ENCODE results near the gene ZNF385B. TPM values are rescaled to one million over a fixed set of nuclear protein-coding genes. Genes with fewer than 3 reads are reported as not detected.

The ZNF385B gene
- total RNA-seq, 1 donor from 2014 or later: not detected

DNA sequence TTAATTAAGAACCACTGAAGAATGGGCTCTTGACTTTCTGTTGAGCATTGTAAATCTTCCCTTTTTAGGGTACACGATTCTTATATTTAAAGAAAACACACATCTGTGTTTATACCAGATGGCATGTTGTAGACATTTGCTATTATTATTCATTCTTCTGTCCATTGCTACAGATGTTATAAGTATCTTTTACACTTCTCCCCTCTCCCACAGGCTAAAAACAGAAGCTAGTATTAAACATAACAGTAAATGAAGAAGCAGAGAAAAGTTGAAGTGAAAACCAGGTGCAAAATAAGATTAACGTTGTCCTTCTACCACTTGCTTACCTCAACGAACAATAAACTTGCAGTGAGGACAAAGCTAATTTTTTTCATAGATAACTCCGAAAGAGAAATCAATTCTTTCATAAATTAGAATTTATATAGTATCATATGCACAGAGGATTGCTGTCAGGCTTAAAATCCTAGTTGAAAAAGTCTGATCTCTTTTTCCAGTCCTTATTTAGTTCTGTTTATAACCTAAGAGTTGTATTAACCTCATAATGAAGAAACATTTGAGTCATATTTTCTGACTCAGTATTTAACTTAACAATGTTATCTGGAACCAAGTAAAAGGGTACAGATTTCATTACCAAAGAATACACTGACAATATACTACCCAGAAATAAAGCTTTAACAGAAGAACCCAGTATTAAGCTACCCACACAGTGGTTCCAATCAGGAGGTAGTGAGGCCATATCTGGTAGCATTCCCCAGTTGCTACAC is 16.4 kb upstream of the ZNF385B start:
- Mint-ChIP-seq H3K4me1 (ENCODE audit: low read depth) (no peaks in the 10 kb centered on the region), H3K4me3 (no peak overlapping the region), H3K9me3 (no peaks in the 10 kb centered on the region), H3K27me3 (ENCODE audit: insufficient read depth) (peaks cover 6% of the 10 kb centered on the region), H3K27ac (no peak overlapping the region), H3K36me3 (ENCODE audit: low read depth) (no peaks in the 10 kb centered on the region)
- no peak for DNase-seq (ENCODE audit: low spot score)
- intact Hi-C loops (cut with micrococcal nuclease): no loop called here

DNA sequence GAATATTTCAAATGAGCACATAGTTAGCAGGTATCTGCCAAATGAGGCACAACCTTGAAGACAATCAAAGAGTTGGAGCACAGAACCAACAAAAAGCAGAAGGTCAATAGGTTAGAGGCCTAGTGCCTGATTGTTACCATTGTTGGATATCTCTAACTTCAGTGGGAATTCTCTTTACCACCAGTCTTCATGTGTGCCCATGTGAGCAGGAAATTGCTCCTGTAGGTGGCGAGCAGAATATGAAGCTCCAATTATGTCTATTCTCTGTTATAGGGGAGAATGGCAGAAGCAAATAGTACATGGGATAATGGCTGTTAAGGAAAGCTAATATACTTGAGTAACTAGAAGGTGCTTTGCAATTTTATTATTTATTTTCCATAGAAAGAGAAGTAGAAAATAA is 14.9 kb upstream of the ZNF385B start:
- DNase-seq (ENCODE audit: low spot score): no peak
- intact Hi-C loops (cut with micrococcal nuclease): no loop called here
- no peaks in the 10 kb centered on the region for H3K4me1 Mint-ChIP-seq (ENCODE audit: low read depth)
- H3K27me3 Mint-ChIP-seq (ENCODE audit: insufficient read depth): peaks cover 6% of the 10 kb centered on the region
- no peak overlapping the region for H3K4me3 Mint-ChIP-seq
- H3K9me3 Mint-ChIP-seq: no peaks in the 10 kb centered on the region
- H3K36me3 Mint-ChIP-seq (ENCODE audit: low read depth): no peaks in the 10 kb centered on the region
- no peak overlapping the region for H3K27ac Mint-ChIP-seq

DNA sequence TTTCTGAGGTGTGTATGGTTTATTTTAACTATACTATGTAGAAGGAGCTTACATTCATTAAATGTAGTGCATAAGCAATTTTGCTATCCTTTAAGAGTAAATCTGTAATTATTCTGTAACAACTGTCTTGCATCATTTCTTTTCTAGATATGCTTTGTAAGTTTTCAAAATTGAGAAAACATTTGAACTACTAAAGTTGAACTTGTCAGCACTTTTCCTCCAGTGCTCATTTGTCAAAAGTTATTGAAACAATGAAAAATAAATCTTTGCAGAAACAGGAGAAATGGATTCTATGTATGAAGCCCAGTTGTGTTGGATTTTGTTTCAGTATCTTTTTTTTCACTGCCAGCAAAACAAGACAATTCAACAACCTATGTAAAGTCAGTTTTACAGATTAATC is 14.5 kb upstream of the ZNF385B start:
- Mint-ChIP-seq H3K27ac (no peak overlapping the region), H3K4me3 (no peak overlapping the region), H3K9me3 (no peaks in the 10 kb centered on the region), H3K36me3 (ENCODE audit: low read depth) (no peaks in the 10 kb centered on the region), H3K27me3 (ENCODE audit: insufficient read depth) (peaks cover 8% of the 10 kb centered on the region), H3K4me1 (ENCODE audit: low read depth) (no peaks in the 10 kb centered on the region)
- DNase-seq (ENCODE audit: low spot score): no peak
- intact Hi-C loops (cut with micrococcal nuclease): no loop called here

DNA sequence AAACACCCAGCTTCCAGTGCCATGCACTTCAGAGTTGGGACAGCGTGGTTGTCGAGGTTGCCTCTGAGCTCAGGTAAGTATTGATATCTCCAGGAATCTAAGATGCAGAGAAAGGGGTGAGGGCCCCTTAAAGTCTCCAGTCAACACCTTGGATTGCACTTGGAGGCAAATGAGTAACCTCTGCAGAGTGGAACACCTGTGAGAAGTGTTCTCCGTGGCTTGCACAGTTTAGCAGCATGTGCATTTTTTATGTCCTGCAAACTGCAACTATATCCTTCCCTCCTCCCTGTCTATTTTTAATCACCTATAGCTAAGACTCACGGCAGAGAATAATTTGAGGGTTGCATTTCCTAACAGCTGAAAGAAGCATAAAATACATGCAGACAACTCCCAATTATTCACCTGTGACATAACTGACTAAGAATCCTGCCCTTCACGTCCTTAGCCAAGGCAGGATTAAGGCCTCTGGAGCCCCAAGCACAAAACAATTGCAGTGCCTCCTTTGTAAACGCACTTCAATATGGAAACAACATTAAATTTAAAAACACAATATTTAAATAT is 1.6 kb upstream of the ZNF385B start:
- H3K4me3 Mint-ChIP-seq: no peak overlapping the region

DNA sequence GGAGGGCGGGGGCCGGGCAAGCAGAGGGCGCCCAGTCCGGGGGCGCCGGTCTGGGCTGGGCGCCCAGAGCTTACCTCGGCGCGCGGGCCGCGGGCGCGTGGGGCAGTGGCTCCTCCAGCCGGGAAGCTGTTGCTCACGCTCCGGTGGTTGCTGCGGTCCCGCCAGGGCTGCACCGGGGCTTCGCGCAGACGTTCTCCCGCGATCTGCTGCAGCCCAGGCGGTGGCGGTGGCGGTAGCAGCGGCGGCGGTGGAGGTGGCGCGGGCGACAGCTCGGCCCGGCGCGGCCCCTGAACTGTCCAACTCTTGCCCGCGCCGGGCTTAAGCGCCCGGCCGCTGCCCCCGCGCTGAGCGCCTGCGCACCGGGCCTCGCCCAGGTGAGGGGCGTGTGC is 391 bp downstream of the ZNF385B start:
- intact Hi-C loops (cut with micrococcal nuclease): no loop called here
- DNase-seq (ENCODE audit: low spot score): no peak

More for the DNA sequence above, 1.6 kb upstream of the ZNF385B start:
- intact Hi-C loops (cut with micrococcal nuclease): no loop called here
- DNase-seq (ENCODE audit: low spot score): no peak
- H3K27me3 Mint-ChIP-seq (ENCODE audit: insufficient read depth): peaks cover 58% of the 10 kb centered on the region
- no peaks in the 10 kb centered on the region for H3K36me3 Mint-ChIP-seq (ENCODE audit: low read depth)
- no peak overlapping the region for H3K27ac Mint-ChIP-seq
- peaks cover 15% of the 10 kb centered on the region for H3K4me1 Mint-ChIP-seq (ENCODE audit: low read depth)
- no peaks in the 10 kb centered on the region for H3K9me3 Mint-ChIP-seq

DNA sequence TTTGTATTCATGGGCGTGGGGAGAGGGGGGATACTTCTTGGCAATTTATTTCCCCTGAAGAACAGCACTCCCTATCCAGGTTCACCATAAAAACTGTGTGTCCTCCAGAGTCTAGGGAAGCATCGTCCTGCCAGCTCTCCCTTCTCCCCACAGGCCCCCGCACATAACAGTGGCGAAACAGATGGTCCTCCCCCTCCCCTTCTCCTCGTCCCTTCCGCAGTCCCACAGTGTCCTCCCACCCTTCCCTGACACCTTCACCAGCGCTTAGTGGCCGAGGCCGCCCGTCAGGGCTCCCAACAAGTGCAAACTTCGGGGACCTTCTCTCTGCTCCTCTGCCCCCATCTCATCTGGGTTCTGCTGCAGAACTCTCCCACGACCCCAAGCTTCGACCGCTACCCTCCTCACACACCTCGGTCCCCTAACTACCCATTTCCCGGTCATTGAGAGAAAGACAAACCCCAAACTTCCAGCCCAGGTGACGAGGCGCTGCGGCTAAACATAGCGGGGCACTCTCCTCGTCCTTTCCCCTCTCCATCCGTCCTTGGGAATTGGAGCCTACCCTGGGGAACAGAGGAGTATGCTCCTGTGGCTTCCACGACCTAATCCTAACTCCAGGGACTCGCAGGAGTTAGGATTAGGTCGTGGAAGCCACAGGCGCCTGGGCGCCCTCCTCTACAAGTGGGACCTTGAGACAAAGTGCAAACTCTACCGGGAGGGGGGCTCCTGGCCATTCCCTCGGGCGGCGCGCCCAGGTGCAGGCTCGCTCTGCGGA is 971 bp downstream of the ZNF385B start:
- Mint-ChIP-seq H3K9me3 (no peaks in the 10 kb centered on the region), H3K36me3 (ENCODE audit: low read depth) (no peaks in the 10 kb centered on the region), H3K27me3 (ENCODE audit: insufficient read depth) (peaks cover 69% of the 10 kb centered on the region), H3K4me3 (peak overlapping the region; percentile 43), H3K27ac (no peak overlapping the region), H3K4me1 (ENCODE audit: low read depth) (peaks cover 15% of the 10 kb centered on the region)
- intact Hi-C loops (cut with micrococcal nuclease): no loop called here
- DNase-seq (ENCODE audit: low spot score): no peak

More for the DNA sequence above, 391 bp downstream of the ZNF385B start:
- no peaks in the 10 kb centered on the region for H3K36me3 Mint-ChIP-seq (ENCODE audit: low read depth)
- peaks cover 15% of the 10 kb centered on the region for H3K4me1 Mint-ChIP-seq (ENCODE audit: low read depth)
- peaks cover 71% of the 10 kb centered on the region for H3K27me3 Mint-ChIP-seq (ENCODE audit: insufficient read depth)
- H3K4me3 Mint-ChIP-seq: no peak overlapping the region
- H3K27ac Mint-ChIP-seq: no peak overlapping the region
- H3K9me3 Mint-ChIP-seq: no peaks in the 10 kb centered on the region

DNA sequence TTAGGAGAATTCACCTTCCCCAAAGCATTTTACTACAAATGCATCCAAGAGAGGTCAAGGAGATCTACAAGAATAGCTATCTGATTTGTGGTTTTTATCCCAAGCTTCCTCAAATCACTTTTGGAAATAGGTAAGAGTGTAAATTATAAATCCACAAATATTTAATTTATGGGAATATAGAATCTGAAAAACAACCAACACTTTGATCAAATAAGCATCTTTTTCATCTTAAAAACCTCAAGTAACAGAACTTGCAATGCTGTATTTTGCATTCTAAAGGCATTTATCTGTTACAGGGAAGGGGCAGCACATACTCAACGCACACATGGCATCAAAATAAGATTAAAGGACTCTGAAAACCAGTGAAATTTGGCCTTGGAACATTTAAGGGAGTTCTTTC is 1.9 kb downstream of the ZNF385B start:
- H3K36me3 Mint-ChIP-seq (ENCODE audit: low read depth): no peaks in the 10 kb centered on the region
- peaks cover 64% of the 10 kb centered on the region for H3K27me3 Mint-ChIP-seq (ENCODE audit: insufficient read depth)
- H3K4me3 Mint-ChIP-seq: no peak overlapping the region
- no peak for DNase-seq (ENCODE audit: low spot score)
- no peaks in the 10 kb centered on the region for H3K9me3 Mint-ChIP-seq
- H3K27ac Mint-ChIP-seq: no peak overlapping the region
- peaks cover 15% of the 10 kb centered on the region for H3K4me1 Mint-ChIP-seq (ENCODE audit: low read depth)
- intact Hi-C loops (cut with micrococcal nuclease): no loop called here

DNA sequence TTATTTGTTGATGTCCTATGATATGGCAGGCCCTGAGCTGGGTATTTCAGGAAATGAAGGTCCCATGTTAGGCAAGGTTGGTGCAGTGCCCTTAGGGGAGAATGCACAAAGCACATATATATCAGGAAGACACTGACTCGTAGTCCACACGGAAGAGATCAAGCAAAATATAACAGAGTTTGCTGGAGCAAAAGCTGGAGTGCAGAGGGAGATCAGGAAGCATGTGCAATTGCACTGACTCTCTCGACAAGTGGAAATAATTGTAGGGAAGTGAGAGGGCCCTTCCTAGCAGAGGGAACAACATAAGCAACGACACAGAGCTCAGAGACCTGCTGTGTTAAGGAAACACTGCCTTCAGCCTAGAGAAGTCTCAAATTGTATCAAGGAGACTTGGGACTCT is 4.2 kb downstream of the ZNF385B start:
- DNase-seq (ENCODE audit: low spot score): no peak
- intact Hi-C loops (cut with micrococcal nuclease): no loop called here
- peaks cover 46% of the 10 kb centered on the region for H3K27me3 Mint-ChIP-seq (ENCODE audit: insufficient read depth)
- no peak overlapping the region for H3K27ac Mint-ChIP-seq
- peaks cover 15% of the 10 kb centered on the region for H3K4me1 Mint-ChIP-seq (ENCODE audit: low read depth)
- H3K9me3 Mint-ChIP-seq: no peaks in the 10 kb centered on the region
- H3K36me3 Mint-ChIP-seq (ENCODE audit: low read depth): no peaks in the 10 kb centered on the region
- no peak overlapping the region for H3K4me3 Mint-ChIP-seq

DNA sequence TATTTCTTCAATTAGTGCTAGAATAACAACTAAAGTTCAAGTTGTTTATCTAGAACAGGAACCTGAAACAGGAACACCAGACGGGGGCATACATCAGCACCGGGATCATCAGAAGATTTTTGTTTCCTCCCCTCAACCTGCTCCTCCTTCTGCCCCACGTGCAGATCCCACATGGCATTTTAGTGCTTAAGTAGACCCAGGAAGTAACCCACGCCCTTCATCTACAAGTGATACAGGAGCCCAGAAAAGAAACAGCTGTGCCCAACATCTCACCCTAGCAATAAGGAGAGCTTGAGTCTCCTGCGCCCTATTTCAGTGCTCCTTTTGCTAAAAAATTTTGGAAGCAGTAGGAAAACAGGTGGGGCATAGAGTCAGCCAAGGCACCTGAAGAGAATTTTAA is 5.2 kb downstream of the ZNF385B start:
- peaks cover 9% of the 10 kb centered on the region for H3K4me1 Mint-ChIP-seq (ENCODE audit: low read depth)
- DNase-seq (ENCODE audit: low spot score): no peak
- intact Hi-C loops (cut with micrococcal nuclease): no loop called here
- H3K36me3 Mint-ChIP-seq (ENCODE audit: low read depth): no peaks in the 10 kb centered on the region
- no peak overlapping the region for H3K4me3 Mint-ChIP-seq
- H3K27me3 Mint-ChIP-seq (ENCODE audit: insufficient read depth): peaks cover 37% of the 10 kb centered on the region
- no peak overlapping the region for H3K27ac Mint-ChIP-seq
- H3K9me3 Mint-ChIP-seq: no peaks in the 10 kb centered on the region

DNA sequence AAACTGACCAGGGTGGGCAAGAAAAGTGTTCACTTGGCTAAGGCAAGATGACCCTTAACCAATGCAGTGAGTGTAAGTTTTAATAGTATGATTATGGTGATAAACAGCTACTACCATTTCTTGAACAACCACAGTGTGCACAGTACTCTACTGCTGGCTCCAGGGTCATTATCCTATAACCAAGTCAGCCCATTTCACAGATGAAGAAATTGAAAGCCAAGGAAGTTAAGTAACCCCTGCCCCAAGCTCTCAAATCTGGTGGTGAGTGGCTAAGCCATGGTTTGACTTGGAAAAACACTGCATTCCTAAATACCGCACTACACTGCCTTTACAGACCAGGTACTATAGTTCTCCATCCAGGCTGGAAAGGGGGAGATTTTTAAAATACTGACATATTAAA is 5.7 kb downstream of the ZNF385B start:
- no peak for DNase-seq (ENCODE audit: low spot score)
- intact Hi-C loops (cut with micrococcal nuclease): no loop called here
- Mint-ChIP-seq H3K27me3 (ENCODE audit: insufficient read depth) (peaks cover 37% of the 10 kb centered on the region), H3K4me3 (no peak overlapping the region), H3K27ac (no peak overlapping the region), H3K4me1 (ENCODE audit: low read depth) (peaks cover 9% of the 10 kb centered on the region), H3K9me3 (no peaks in the 10 kb centered on the region), H3K36me3 (ENCODE audit: low read depth) (no peaks in the 10 kb centered on the region)

DNA sequence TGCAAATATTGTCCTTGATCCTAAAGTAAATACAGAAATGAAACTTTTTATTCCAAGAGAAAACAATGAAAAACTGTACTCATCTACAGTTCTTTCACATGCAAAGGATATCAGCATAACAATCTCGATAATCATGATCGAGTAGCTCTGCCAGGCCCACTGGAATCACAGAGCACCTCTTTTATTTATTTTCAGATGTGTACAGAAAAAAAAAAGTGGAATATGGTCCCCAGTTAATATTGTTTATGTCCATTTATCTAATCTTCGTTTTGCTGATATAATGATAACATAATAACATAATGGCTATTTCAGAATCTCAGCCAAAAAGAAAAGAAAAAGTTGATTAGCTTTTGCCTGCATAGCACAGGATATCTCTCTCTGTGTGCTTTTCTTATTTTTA is 6.5 kb downstream of the ZNF385B start:
- intact Hi-C loops (cut with micrococcal nuclease): no loop called here
- Mint-ChIP-seq H3K27me3 (ENCODE audit: insufficient read depth) (peaks cover 29% of the 10 kb centered on the region), H3K4me1 (ENCODE audit: low read depth) (peaks cover 2% of the 10 kb centered on the region), H3K4me3 (no peak overlapping the region), H3K27ac (no peak overlapping the region), H3K36me3 (ENCODE audit: low read depth) (no peaks in the 10 kb centered on the region), H3K9me3 (no peaks in the 10 kb centered on the region)
- DNase-seq (ENCODE audit: low spot score): no peak

DNA sequence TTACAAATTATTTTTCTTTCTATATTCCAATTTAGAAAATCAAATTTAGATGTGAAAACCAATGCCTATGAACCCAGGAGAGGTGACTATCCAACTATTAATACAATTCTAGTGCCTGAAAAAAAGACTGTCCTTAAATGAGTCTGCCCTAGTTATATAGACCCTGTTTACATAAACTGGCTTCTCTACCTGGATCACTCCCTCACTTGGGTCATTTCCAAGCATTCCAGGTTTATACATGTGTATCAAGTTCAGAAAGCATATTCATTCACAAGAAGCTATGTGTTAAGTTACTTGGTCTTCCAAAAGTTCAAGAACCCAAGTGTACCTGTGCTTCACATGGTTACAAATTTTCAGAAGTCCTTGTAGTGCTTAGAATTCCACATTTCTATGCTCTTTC is 8.3 kb downstream of the ZNF385B start:
- Mint-ChIP-seq H3K36me3 (ENCODE audit: low read depth) (no peaks in the 10 kb centered on the region), H3K27me3 (ENCODE audit: insufficient read depth) (peaks cover 14% of the 10 kb centered on the region), H3K27ac (no peak overlapping the region), H3K4me1 (ENCODE audit: low read depth) (no peaks in the 10 kb centered on the region), H3K9me3 (no peaks in the 10 kb centered on the region), H3K4me3 (no peak overlapping the region)
- DNase-seq (ENCODE audit: low spot score): no peak
- intact Hi-C loops (cut with micrococcal nuclease): no loop called here

DNA sequence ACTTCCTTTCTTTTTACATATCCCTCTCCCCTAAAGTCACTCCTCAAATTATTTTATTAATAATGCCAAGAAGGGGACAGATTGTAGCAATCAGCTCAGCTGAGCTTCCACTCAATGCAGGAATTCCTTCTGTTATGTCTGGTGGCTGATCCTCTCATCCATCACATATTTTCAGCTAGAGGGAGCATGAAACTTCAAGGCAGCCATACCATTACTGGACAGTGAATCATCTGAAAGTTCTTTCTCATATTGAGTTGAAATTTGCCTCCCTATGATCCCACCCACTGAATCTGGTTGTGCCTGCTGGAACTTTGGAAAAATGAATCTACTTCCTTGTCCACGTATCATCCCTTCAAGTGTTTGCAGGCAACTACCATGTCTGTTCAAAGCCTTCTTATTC is 11.2 kb downstream of the ZNF385B start:
- H3K36me3 Mint-ChIP-seq (ENCODE audit: low read depth): no peaks in the 10 kb centered on the region
- H3K9me3 Mint-ChIP-seq: no peaks in the 10 kb centered on the region
- intact Hi-C loops (cut with micrococcal nuclease): no loop called here
- H3K27ac Mint-ChIP-seq: no peak overlapping the region
- H3K27me3 Mint-ChIP-seq (ENCODE audit: insufficient read depth): peaks cover 2% of the 10 kb centered on the region
- no peak overlapping the region for H3K4me3 Mint-ChIP-seq
- DNase-seq (ENCODE audit: low spot score): no peak
- H3K4me1 Mint-ChIP-seq (ENCODE audit: low read depth): no peaks in the 10 kb centered on the region
